OCI-LY7 (cell line): Measurements from ENCODE around the gene PRICKLE2.

Experiments
- EZH2phosphoT487 ChIP-seq: fragments of 200-600 bp; sonication (generic); IDR thresholded peaks from 2 replicates; pipeline ENCODE4 v1.6.1; 2018; ENCODE audit warnings: low read depth, borderline replicate concordance, mild to moderate bottlenecking, mixed run types, antibody characterized with exemption, low read length, moderate library complexity, mixed read lengths
- TF ChIP-seq, protein P1 (sequence below): fragments of 200-600 bp; sonication (generic); conservative IDR thresholded peaks from 2 replicates; pipeline ENCODE4 v1.5.1; 2014; ENCODE audit warnings: mild to moderate bottlenecking, antibody characterized with exemption, low read length, moderate library complexity, mixed read lengths

DNA sequence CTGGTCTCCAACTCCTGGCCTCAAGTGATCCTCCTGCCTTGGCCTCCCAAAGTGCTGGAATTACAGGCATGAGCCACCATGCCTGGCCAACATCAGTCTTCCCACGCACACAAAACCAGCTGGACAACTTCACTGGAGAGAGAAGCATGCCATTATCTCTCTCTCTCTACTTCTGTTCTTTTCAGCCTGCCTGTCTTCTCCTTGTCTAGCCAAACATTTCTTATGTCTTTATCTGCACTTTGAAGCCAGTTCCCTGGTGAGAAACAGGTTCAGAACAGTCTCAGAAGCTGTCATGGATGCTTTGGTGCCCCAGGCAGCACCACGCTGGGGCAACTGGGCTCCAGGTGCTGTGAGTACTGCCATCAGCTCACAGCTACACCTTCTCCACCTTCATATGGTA, 79.8 kb downstream of the PRICKLE2 start:
- TF ChIP-seq, protein P1, sequence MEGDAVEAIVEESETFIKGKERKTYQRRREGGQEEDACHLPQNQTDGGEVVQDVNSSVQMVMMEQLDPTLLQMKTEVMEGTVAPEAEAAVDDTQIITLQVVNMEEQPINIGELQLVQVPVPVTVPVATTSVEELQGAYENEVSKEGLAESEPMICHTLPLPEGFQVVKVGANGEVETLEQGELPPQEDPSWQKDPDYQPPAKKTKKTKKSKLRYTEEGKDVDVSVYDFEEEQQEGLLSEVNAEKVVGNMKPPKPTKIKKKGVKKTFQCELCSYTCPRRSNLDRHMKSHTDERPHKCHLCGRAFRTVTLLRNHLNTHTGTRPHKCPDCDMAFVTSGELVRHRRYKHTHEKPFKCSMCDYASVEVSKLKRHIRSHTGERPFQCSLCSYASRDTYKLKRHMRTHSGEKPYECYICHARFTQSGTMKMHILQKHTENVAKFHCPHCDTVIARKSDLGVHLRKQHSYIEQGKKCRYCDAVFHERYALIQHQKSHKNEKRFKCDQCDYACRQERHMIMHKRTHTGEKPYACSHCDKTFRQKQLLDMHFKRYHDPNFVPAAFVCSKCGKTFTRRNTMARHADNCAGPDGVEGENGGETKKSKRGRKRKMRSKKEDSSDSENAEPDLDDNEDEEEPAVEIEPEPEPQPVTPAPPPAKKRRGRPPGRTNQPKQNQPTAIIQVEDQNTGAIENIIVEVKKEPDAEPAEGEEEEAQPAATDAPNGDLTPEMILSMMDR: no peak
- no peak for TF ChIP-seq EZH2phosphoT487
